ENCODE data around the gene ZNF700.
"Not testable (repeated sequence)": the region's sequence is repeated elsewhere in the genome, so short reads cannot be mapped to it uniquely, and the experiment has no call there.

The ZNF700 gene

DNA sequence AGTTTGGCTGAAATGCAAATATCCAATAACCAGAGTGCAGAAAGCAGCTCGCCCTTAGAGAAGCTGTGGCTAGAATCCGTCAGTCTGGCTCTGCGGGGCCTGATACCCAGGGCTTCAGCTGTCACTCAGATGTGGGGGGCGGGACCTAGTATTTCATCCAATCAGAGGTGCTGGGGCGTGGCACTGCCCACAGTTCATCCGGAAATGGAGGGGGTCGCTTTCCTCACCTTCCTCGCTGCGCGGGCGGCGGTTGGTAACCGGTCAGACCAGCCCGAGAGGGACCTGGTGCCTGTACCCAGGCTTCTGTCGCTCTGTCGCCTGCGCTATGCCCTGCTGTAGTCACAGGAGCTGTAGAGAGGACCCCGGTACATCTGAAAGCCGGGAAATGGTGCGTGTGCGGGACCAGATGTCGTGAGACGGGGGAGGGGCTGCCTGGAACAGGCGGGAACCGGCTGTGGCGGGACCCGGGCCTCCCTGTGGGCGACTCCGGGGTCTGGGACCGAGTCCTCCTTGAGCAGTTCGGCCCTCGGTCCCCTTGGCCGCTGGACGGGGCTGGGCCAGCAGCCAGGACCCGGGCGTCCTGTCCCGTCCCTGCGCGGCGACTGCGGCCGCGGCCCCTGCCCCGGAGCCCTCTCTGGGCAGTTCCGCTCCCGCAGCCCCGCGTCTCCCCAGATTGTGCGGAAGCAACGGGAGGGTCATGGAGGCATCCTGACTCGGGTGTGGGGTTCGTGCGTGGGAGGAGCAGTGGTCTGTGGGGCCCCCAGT is at the start of gene ZNF700:
Gene ZNF700 (plus strand): TSS at position 222 of the 765 bp plus-strand sequence. CDS start 104 bp downstream, at position 326.
- DNase-seq (ENCODE audit: low spot score), result peak; percentile 95
- TF ChIP-seq, protein P1, sequence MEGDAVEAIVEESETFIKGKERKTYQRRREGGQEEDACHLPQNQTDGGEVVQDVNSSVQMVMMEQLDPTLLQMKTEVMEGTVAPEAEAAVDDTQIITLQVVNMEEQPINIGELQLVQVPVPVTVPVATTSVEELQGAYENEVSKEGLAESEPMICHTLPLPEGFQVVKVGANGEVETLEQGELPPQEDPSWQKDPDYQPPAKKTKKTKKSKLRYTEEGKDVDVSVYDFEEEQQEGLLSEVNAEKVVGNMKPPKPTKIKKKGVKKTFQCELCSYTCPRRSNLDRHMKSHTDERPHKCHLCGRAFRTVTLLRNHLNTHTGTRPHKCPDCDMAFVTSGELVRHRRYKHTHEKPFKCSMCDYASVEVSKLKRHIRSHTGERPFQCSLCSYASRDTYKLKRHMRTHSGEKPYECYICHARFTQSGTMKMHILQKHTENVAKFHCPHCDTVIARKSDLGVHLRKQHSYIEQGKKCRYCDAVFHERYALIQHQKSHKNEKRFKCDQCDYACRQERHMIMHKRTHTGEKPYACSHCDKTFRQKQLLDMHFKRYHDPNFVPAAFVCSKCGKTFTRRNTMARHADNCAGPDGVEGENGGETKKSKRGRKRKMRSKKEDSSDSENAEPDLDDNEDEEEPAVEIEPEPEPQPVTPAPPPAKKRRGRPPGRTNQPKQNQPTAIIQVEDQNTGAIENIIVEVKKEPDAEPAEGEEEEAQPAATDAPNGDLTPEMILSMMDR (IDR thresholded peaks at IDR 0.05; ENCODE audit: borderline replicate concordance, control extremely low read depth, extremely low read depth, insufficient read depth, missing control alignments), result no peak
- in situ Hi-C loops (cut with MboI; ENCODE audit: low sequenced_read_pairs, unreplicated experiment), result no loop called here

DNA sequence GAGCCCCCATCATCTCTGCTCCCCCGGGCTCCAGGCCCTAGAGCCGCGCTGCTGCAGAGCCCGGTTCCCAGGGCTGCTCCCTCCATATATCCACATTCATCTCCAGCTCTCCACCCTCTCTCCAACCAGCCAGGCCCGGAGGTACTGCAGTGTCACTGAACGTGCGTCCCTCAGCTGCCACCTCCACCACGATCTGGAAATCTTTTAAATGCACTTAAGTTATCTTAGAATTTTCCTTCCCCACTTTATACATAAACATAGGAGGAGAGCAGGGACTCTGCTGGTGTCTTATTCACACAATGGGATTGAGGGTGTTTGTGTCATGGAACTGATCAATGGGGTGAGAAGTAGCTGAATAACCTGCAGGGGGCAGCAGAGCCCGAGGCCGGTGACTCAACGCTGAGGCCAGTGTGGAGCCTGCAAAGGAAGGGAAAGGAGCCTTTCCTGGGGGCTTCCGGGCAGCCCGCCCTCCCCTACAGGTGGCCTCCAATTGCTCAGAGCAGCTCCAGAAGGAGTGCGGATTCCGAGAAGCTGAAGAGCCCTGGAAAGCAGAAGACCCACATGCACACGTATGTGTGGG is 45.1 kb upstream of the ZNF700 start:
- DNase-seq (ENCODE audit: low spot score); in situ Hi-C loops (cut with MboI; ENCODE audit: low sequenced_read_pairs, unreplicated experiment): not testable (repeated sequence)

DNA sequence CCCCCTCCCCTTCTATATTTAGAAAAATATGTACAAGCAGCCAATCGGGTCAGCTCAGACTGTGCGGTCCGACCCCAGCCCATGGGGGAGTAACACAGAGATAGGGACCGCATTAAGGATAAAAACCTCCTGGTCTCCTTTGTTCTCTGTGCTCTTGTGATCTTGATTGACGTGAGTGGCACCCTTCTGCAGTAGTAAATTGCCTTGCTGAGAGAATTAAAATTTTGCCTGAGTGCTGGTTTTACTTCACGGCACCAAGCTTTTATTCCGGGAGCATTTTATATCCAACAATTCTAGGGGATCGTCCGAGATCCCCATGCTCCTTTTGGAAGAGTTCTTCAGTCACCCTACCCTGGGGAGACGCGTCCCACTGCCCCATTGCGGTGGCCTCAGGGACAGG is 44.3 kb upstream of the ZNF700 start:
- no peak for DNase-seq (ENCODE audit: low spot score)
- TF ChIP-seq, protein P1 (IDR thresholded peaks at IDR 0.05; ENCODE audit: borderline replicate concordance, control extremely low read depth, extremely low read depth, insufficient read depth, missing control alignments), result no peak
- in situ Hi-C loops (cut with MboI; ENCODE audit: low sequenced_read_pairs, unreplicated experiment), result no loop called here

DNA sequence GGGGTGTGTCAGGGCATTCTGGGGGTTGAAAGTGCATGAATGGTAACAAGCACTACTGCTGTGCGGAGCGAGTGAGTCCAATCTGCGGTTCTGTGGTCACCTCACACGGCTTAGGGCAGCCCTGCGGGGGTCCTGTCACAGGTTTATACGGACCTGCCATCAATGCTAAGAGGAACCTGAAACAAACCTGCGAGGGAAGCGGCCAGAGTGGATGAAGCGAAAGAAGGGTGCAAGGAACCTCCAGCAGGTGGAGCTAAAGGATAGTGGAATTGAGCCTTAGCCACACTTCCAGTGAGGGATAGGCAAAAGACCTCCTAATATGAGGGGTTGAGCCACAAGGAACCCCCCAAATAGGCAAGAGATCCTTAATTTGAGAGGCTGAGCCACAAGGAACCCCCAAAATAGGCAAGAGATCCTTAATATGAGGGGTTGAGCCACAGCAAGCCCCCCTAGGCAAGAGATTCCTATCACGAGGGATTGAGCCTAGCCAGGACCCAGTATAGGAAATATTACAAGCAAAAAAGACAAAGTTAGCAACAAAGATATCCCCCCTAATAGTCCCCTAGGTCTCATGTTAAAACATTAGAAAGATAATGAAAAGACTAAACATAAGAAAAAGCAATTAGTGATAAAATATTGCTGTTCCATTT is 43.6 kb upstream of the ZNF700 start:
- in situ Hi-C loops (cut with MboI; ENCODE audit: low sequenced_read_pairs, unreplicated experiment), result no loop called here
- DNase-seq (ENCODE audit: low spot score), result peak; percentile 73

DNA sequence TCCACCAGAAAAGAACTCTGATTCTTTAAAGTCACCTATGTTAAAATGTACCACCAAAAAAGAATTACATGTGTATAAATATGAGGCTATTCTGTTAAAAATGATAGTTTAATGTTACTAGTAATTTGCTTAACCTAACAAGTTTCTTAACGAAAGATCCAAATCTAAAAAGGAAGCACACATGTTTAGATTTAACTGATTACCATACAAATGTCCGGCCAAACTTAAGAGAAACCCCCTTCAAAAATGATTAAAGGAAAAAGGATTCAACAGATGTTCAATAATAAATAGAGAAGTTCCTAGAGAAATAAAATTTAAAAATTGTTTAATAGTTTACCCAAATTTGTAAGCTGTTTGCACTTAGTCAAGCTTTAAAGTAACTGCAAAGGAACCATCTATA is 42.3 kb upstream of the ZNF700 start:
- in situ Hi-C loops (cut with MboI; ENCODE audit: low sequenced_read_pairs, unreplicated experiment), result no loop called here
- TF ChIP-seq, protein P1 (IDR thresholded peaks at IDR 0.05; ENCODE audit: borderline replicate concordance, control extremely low read depth, extremely low read depth, insufficient read depth, missing control alignments), result no peak
- DNase-seq (ENCODE audit: low spot score), result no peak

More for the DNA sequence above, 43.6 kb upstream of the ZNF700 start:
- TF ChIP-seq, protein P1 (IDR thresholded peaks at IDR 0.05; ENCODE audit: borderline replicate concordance, control extremely low read depth, extremely low read depth, insufficient read depth, missing control alignments), result peak; percentile 40

DNA sequence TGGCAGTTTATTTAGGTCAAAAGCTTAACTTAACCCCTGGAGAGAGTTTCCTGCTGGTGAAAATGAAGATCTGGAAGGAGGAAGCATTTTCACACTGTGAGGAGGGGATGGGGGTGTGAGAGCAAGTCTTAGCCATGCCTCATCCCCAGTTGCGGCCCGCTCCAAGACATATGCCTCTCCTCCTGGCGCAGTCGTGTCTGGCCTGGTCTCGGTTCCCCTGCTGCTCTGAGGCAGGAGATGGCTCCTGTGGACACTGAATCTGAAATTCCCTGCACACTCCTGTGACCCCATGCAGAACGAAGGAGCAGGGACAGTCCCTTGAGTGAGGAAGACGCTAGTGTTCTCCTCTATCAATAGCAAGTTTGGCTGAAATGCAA is 37.7 kb upstream of the ZNF700 start:
- no peak for DNase-seq (ENCODE audit: low spot score)
- TF ChIP-seq, protein P1 (IDR thresholded peaks at IDR 0.05; ENCODE audit: borderline replicate concordance, control extremely low read depth, extremely low read depth, insufficient read depth, missing control alignments), result no peak
- in situ Hi-C loops (cut with MboI; ENCODE audit: low sequenced_read_pairs, unreplicated experiment), result no loop called here

Data from GM13976 (cell line).